ENCODE measurements around the gene SLC1A2. TPM values are rescaled to one million over a fixed set of nuclear protein-coding genes. Genes with fewer than 3 reads are reported as not detected.

SLC1A2 gene
- total RNA-seq, 1 experiment from 2014 or later = 1.7 TPM

DNA sequence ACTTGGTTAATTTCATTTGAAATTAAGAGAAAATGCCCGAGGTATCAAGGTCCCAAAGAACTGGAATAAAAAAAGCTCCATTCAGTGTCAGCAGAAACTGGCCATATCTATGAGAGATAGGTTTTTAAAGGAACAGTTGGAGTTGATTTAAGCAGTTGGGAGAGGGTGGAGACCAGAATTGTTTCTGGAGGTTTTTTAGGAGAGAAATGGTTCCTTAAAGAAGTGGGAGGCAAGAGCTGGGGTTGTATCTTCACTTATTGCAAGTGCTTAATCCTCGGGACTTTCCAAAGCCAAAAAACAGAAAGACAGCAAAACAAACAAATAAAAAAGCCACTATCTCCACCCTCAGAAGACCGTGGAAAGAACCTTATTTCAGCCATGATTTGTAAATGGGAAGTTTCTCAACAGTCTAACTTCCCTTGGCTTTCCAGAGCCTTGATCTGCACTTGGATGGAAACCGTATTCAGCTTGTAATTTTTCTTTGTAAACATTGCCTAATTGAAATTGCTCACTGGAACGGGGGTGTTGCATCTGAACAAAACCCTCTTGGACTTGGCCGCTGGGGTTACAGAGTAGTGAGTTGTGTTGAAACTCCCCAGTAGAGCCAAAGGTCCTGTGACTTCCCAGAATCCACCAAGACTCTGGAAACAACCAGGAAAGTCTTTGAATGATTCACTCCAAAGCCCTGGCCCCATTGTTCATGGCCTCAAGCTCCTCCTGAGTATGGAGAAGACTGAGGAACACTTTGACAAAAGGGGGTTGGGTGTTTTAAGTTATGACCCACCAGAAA lies 115.6 kb downstream of the SLC1A2 start:
- DNase-seq (ENCODE audit: low spot score) = peak; percentile 92

- peak; percentile 18 for DNase-seq (ENCODE audit: low spot score)
These were observed 117.0 kb downstream of the SLC1A2 start for GRCh38 chr11:35302398-35302797.

GRCh38 chr11:35298369-35298768 lies 121.0 kb downstream of the SLC1A2 start:
- DNase-seq (ENCODE audit: low spot score) = no peak

GRCh38 chr11:35295751-35296150 lies 123.6 kb downstream of the SLC1A2 start:
- DNase-seq (ENCODE audit: low spot score) = no peak

DNA sequence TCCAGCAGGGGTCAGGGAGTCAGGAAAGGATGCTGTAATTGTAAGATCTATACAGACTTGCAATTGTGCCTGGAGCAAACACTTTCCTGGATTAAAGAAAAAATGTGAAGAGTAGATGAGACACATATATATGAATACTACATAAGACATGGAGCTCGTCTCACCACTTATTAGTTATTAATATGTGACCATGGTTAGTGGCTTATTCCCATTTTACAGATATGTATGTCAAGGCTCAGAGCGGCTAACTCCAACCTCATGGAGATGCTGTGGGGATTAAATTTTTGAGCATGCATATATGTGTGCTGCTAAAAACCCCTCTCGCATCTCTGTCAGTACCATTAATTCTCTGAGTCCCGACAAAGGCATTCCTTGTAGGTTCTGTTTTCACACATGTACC lies 125.7 kb downstream of the SLC1A2 start:
- no peak for DNase-seq (ENCODE audit: low spot score)

DNA sequence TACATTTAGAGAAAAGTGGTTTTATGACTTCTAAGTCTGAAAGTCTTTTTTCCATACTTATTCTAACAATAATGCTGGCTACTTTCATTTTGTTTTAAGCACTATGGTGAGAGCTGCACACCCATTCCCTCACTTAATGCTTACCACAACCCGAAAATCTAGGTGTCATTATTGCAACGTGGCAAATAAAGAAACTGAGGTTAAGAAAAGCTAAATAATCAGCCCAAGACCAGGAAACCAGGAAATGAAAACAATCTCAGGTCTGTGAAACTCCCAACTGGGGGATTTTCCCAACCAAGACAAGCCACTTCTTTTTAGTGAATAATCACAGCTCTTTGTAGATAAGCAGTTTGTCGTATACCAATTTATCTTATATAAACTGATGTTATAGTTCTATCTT lies 126.3 kb downstream of the SLC1A2 start:
- DNase-seq (ENCODE audit: low spot score) = no peak

DNA sequence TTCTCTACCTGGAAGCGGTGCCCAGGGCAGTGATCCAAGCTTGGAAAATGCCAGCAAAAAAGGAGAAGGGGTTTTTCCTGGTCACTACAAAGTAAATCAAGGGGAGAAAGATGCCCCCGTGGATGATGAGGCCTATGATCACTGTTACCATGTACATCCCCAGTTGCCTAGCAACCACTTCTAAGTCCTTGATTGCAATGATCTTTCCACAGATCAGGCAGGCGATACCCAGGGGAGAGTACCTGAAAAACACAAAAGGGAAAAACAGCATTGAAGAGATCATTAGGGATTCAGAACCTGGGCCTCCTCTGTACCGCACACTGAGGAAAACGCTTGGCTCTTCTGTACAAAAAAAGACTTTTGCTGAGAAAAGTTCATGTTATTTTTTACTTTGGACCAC lies 127.1 kb downstream of the SLC1A2 start:
- no peak for DNase-seq (ENCODE audit: low spot score)

- no peak for DNase-seq (ENCODE audit: low spot score)
These were observed 128.5 kb downstream of the SLC1A2 start for GRCh38 chr11:35290876-35291275.

DNA sequence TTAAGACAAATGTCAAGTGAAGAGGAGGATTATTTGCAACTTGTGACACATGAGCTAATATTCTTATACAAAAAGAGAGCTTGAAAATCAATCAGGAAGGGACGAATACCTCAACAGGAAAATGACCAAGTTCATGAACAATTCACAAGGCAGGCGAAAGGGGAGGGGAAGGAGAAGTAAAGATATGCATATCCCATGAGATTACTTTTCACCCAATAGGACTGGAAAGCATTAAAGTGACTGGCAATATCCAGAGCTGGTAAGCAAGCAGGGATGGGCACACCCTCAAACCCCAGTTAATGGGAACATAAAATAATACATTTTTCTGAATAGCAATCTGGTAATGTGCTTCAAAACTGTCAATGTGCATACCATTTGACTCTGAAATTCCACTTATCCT lies 129.5 kb downstream of the SLC1A2 start:
- peak; percentile 54 for DNase-seq (ENCODE audit: low spot score)

DNA sequence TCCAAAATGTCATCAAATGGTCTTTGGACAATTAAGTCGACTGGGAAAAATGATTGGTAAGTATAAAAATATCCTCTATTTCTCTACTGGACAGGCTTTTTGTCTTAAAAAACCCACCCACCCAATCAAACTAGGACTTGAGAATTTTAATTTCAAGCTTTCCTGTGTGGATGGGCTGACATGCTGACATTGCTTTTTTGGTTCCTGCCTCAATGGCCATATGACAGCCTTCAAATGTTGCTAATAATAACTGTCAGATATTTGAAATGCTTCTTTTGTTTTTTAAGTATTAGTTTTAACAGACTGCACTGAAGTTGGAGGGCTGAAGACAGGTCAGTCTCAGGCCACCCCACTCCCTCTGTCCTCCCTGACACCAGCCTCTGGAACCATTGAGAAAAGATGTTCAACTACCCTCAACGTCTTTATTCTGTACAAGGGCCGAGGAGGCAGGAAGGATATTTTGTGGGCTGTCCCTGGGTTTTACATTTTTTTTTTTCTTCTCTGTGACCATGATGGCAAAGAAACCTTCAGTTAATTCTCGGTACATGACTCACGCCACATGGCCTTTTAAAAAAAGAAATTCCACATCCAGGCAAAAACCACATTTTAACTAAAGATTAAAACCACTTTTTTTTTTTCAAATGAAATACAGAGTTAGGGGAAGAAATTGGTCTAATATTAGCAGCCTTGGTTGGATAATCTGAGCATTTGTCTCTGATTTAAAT lies 130.4 kb downstream of the SLC1A2 start:
- peak; percentile 92 for DNase-seq (ENCODE audit: low spot score)

GRCh38 chr11:35288309-35288708 lies 131.0 kb downstream of the SLC1A2 start:
- DNase-seq (ENCODE audit: low spot score) = no peak

DNA sequence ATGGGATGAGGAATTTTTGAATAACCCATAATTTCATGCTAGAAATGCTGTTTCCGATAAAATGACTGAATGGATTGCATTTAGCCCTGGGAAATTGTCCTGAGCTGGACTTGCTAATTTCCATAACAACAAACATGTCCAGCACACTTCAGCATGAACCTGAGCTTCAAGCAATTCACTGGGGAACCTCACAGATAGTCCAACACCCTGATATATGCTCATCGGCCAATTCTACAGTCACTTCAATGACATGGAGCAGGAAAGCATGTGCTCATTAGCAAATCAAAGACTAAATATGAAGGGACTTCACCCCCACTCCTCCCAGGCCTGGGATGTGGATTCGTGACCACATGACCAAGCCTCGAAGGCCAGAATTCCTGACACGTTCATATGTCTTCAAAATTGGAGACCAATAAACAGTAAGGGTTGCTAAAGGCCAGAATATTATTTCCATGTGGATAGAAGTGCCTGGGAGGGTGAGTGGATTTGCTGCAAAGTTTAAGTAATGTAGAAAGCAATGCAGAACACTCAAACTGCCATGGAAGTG lies 131.9 kb downstream of the SLC1A2 start:
- DNase-seq (ENCODE audit: low spot score) = no peak

GRCh38 chr11:35286126-35286525 lies 133.2 kb downstream of the SLC1A2 start:
- no peak for DNase-seq (ENCODE audit: low spot score)

- no peak for DNase-seq (ENCODE audit: low spot score)
These were observed 133.9 kb downstream of the SLC1A2 start for GRCh38 chr11:35285471-35285870.

DNA sequence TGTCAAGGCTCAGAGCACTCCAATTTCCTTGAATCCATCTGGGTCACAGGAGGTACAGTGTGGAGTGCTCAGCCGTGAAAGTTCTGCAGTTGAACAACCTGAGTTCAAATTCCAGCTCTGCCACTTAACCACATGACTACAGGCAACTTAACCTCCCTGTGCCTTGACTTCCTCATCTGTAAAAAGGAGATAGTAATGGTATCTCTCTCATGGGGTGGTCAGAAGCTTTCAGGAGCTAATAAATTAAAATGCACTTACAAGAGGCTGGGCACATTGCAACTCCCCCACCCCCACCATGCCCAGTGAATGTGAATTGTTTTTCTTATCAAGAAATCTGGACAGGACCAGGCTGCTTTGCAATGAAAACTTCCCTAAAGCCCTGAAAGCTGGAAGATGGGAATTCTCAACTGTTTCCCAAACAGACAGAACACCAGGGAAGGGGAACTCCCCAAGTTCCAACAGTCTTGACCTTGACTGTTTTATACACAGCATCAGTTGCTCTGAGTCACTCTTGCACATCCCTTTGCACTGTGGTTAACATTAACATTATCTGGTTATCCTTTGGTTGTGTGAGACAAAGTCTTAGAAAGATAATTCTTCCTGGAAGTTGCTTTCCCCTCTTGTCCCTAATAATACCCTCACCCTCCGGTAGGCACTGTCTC lies 137.0 kb downstream of the SLC1A2 start:
- DNase-seq (ENCODE audit: low spot score) = no peak

GRCh38 chr11:35281169-35281688 lies 138.1 kb downstream of the SLC1A2 start:
- no peak for DNase-seq (ENCODE audit: low spot score)

DNA sequence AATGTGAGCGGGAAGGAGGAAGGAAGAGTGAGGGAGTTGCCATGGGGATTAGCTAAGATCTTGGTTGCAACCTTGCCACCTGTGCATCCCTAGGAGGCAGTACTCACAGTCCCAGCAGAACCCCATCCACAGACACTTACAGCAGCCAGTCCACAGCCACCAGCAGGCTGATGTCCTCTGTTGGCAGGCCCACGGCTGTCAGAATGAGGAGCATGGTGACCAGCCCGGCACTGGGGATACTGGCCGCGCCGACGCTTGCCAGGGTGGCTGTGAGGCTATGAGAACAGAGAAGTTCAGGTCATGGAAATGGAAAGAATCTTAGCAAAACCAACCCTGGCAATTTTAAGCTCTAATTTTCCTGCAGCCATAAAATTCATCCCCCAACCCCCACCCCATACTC lies 138.6 kb downstream of the SLC1A2 start:
- no peak for DNase-seq (ENCODE audit: low spot score)

DNA sequence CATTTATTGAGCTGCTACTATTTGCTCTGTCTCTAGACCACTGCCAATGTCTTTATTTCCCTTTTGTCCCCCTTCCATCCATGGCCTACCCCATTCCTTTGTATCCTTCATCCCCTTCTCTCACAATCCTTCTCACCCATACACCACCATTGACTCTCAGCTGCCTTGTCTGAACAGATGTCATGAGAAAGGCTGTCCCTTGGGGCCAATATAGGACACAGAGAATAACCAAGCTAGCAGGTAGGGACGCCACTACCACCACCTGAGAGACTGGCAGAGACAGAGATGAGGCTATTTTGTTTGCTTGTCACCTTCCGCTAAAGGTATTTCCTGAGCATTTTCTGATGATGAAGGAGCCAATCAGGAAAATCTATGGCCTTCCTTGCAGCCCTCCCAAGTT lies 141.5 kb downstream of the SLC1A2 start:
- no peak for DNase-seq (ENCODE audit: low spot score)

DNA sequence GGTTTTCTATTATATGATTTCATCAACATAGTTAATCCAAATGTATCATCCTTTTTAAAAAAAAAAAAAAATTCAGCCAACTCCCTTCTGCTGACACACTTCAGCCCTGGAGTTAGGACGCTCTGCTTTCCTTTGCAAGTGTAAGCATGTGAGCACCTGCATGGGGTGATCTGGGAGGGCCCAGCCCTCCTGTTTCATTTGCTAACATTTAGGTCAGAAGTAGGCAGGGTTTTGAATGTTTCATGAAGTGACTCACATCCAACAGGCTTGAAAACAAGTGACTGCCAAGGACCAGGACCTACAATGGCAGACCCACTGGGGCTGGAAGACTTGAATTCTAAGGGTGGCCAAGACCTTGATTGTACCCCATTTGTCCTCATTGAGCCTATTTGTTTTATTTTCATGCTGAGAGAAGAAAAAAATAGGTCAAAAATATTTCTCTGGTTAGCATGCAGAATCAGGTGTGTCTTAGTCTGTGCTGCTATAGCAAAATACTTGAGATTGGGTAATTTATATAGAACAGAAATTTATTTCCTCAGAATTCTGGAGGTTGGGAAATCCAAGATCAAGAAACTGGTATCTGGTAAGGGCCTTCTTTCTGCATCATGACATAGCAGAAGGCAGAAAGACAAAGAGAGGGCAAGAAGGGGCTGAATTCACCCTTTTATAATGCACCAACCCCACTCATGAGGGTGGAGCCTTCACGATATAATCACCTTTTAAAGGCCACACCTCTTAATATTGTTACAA lies 142.8 kb downstream of the SLC1A2 start:
- DNase-seq (ENCODE audit: low spot score) = peak; percentile 46

DNA sequence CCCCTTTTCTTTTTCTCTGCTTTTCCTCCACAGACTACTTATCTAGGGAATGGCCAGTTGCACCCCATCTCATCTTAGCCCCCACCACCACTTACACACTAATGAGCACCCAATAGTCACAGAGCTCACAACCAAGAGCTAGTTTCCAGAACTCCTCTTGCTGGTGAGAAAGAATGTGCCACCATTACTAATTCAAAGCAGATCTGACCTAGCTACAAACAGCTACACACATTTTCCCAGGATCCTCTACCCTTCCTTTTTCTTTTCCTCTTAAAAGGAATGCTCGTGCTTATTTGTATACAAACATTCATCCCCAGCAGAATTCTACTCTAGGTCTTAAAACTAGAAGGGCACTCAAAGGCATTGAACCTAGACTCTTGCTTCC lies 143.6 kb downstream of the SLC1A2 start:
- peak; percentile 50 for DNase-seq (ENCODE audit: low spot score)
